ENCODE data around the gene ZBTB9.
A peak's percentile ranks its signal among the peaks of the same experiment; 100 is the strongest.

DNA sequence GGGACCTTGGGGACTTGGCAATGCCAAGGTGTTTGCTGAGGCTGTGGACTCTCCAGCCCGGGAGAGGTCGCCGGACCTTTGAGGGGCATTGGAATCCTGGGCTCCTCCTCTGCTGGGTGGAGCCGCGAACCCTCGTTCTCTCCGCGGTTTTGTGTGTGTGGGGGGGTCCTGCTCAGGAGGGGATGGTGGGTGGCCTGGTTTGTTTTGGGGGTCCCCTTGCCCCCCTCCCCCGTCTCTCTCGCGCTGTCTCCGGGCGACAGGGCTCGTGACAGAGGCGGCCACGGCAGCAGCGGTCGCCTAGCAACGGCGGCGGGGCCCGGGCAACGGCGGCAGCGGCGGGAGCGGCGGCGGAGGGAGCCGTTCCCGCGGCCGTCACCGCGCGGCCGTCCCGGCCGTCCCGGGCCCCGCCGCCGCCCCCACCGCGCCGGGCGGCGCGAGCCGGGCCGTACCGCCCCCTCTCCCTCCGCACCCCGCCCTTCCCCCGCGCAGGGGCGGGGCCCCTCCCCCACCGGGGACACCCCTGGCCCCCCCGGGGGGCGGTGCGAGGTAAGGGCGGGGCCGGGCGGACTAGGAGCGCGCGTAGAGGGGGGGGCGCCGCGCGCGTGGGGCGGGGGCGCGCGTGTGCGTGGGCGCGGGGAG is 26.7 kb upstream of the ZBTB9 start:
- TF ChIP-seq CTCF (IDR thresholded peaks at IDR 0.05; ENCODE audit: low read length) (peak; percentile 12; the same call in 1 of the 2 replicates), EZH2 (IDR thresholded peaks at IDR 0.05; ENCODE audit: borderline replicate concordance, low read length) (no peak)

Measured in OCI-LY1 (cell line).